ENCODE results near the gene OTUD7B. TPM values are rescaled to one million over a fixed set of nuclear protein-coding genes. Genes with fewer than 3 reads are reported as not detected.

Gene OTUD7B
- total and polyA plus RNA-seq, 2 of the 8 experiments (the other 6 are each of a cell fraction or from before 2014, with no cell fraction given) = 4.2 to 21.5 TPM

DNA sequence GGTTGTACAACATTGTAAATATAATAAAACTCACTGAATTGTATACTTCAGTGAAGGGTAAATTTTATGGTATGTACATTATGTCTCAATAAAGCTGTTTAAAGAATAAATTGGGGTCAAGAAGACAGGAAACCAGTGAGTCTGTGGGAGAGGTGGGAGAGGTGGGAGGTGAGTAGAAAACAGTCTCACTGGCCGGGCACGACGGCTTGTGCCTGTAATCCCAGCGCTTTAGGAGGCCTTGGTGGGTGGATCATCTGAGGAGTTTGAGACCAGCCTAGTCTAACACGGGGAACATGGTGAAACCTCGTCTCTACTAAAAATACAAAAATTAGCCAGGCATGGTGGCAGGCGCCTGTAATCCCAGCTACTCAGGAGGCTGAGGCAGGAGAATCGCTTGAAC, 78.1 kb downstream of the OTUD7B start:
- H2BK120ac ChIP-seq (replicated peaks; ENCODE audit: low read depth, low read length) = no peak overlapping the region
- FAIRE-seq (no peak), DNase-seq (ENCODE audit: low read depth in 1 of 2, low spot score in 2 of 2) (no peak)
- peaks cover 0 to 1% of the 10 kb centered on the region in 2 experiments; a peak in 1 of 4 replicates for H3K79me2 ChIP-seq (ENCODE audit: control insufficient read depth in 1 of 2, insufficient read depth in 2 of 2, low read length in 2 of 2)
- H3K18ac ChIP-seq (ENCODE audit: extremely low read depth, low read length) = no peak overlapping the region
- no peak overlapping the region for H2BK15ac ChIP-seq (ENCODE audit: low read length)
- H3K23me2 ChIP-seq (ENCODE audit: low read depth, low read length) = peaks cover 8% of the 10 kb centered on the region
- 90% methylated on average over 8 of the region's 8 CpGs; no CpG with 5 or more reads in 1 of the 2 experiments for WGBS, 2 experiments (ENCODE audit: extremely low coverage in 1 of 2, insufficient coverage in 1 of 2, insufficient read length in 1 of 2, insufficient replicate concordance in 2 of 2, low coverage in 1 of 2, low lambda C conversion rate in 2 of 2, missing lambda C conversion rate in 1 of 2)
- ChIA-PET CTCF (ENCODE audit: partially characterized antibody) (interaction anchor here (0.8 to 1.7 kb wide), 2 partner anchors 15 to 32 kb away, joined by 3 read pairs; no protein-coding TSS in a partner anchor), POLR2A (ENCODE audit: partially characterized antibody) (interaction anchor here (1.2 to 3.7 kb wide), 2 partner anchors 10 to 45 kb away, joined by 3 to 20 read pairs; a partner anchor contains a TSS)
- no peak overlapping the region for H3K14ac ChIP-seq (ENCODE audit: insufficient read length)
- H3K56ac ChIP-seq (replicated peaks; ENCODE audit: insufficient read length, low read depth, low read length) = no peak overlapping the region
- H4K5ac ChIP-seq (ENCODE audit: insufficient read length, low read depth, low read length) = no peak overlapping the region
- H2BK5ac ChIP-seq (ENCODE audit: low read depth, low read length) = no peak overlapping the region
- peaks cover 3 to 7% (median 5%) of the 10 kb centered on the region in 4 experiments; a peak in 5 of 7 replicates for H3K4me1 ChIP-seq (replicated peaks in 1 of 4; ENCODE audit: control insufficient read depth in 3 of 4, insufficient read depth in 4 of 4, low read length in 3 of 4)
- H3K79me1 ChIP-seq (ENCODE audit: low read depth, low read length) = no peaks in the 10 kb centered on the region; the same call in 1 of the 2 replicates
- no peak overlapping the region for H3K4me2 ChIP-seq (ENCODE audit: insufficient read depth in 1 of 2, low read depth in 2 of 2, low read length in 2 of 2)
- no peaks in the 10 kb centered on the region for H3K9me3 ChIP-seq (ENCODE audit: insufficient read depth in 2 of 2, low read depth in 1 of 2, low read length in 1 of 2)
- no peak overlapping the region for H2BK20ac ChIP-seq (ENCODE audit: low read length)
- H3K23ac ChIP-seq (ENCODE audit: insufficient read length) = no peak overlapping the region
- H2BK12ac ChIP-seq (ENCODE audit: low read depth, low read length) = no peak overlapping the region
- H3K27me3 ChIP-seq (replicated peaks in 1 of 4; ENCODE audit: control insufficient read depth in 3 of 4, extremely low read depth in 1 of 4, insufficient read depth in 3 of 4, low read length in 3 of 4) = no peaks in the 10 kb centered on the region
- H2AK5ac ChIP-seq (ENCODE audit: low read depth, low read length) = no peak overlapping the region
- no peak overlapping the region for H3K27ac ChIP-seq (ENCODE audit: low read depth, low read length)
- H3K4me3 ChIP-seq (ENCODE audit: extremely low read depth in 1 of 4, insufficient read depth in 2 of 4, low read depth in 3 of 4, low read length in 4 of 4) = no peak overlapping the region
- no peak overlapping the region for H2AFZ ChIP-seq (ENCODE audit: low read length)
- H3K4ac ChIP-seq (replicated peaks; ENCODE audit: insufficient read length, low read depth, low read length) = no peak overlapping the region
- H4K20me1 ChIP-seq (replicated peaks in 1 of 2; ENCODE audit: control insufficient read depth in 1 of 2, insufficient read depth in 2 of 2, low read length in 2 of 2) = no peaks in the 10 kb centered on the region
- H4K91ac ChIP-seq (replicated peaks; ENCODE audit: insufficient read length, low read length) = no peak overlapping the region
- H3K9ac ChIP-seq (replicated peaks in 1 of 4; ENCODE audit: extremely low read depth in 1 of 4, low read depth in 3 of 4, low read length in 3 of 4) = no peak overlapping the region
- TF ChIP-seq GTF2F1 (IDR thresholded peaks at IDR 0.05; ENCODE audit: borderline replicate concordance, low read depth, low read length) (no peak), RXRA (IDR thresholded peaks at IDR 0.05; ENCODE audit: insufficient read depth, low read depth, low read length) (no peak), HDAC6 (IDR thresholded peaks at IDR 0.05; ENCODE audit: low read depth, low read length) (no peak), CBX8 (IDR thresholded peaks at IDR 0.05; ENCODE audit: borderline replicate concordance, low read depth, low read length) (no peak), RNF2 (IDR thresholded peaks at IDR 0.05; ENCODE audit: borderline replicate concordance, low read depth, low read length, missing control alignments, poor library complexity, severe bottlenecking) (no peak), CREB1 (IDR thresholded peaks at IDR 0.05) (no peak), EZH2 (IDR thresholded peaks at IDR 0.05; ENCODE audit: low read depth, low read length, severe bottlenecking) (no peak), TCF12 (IDR thresholded peaks at IDR 0.05; ENCODE audit: low read depth, low read length) (no peak), TAF7 (optimal IDR thresholded peaks at IDR 0.05; ENCODE audit: borderline replicate concordance, low read depth, low read length) (no peak), EGR1 (IDR thresholded peaks at IDR 0.05; ENCODE audit: borderline replicate concordance, low read depth, low read length) (no peak), CHD2 (IDR thresholded peaks at IDR 0.05; ENCODE audit: low read length) (no peak), SIN3A (conservative IDR thresholded peaks at IDR 0.05 in 1 of 2, IDR thresholded peaks at IDR 0.05 in 1 of 2; ENCODE audit: low read depth in 1 of 2, low read length in 2 of 2) (no peak), SP1 (IDR thresholded peaks at IDR 0.05; ENCODE audit: low read depth, low read length) (no peak), SRF (IDR thresholded peaks at IDR 0.05; ENCODE audit: low read depth, low read length) (no peak)
- H3K36me3 ChIP-seq (ENCODE audit: control insufficient read depth in 2 of 4, insufficient read depth in 4 of 4, low read length in 3 of 4) = no peaks in the 10 kb centered on the region
- no peak overlapping the region for H4K8ac ChIP-seq (ENCODE audit: extremely low read depth, insufficient read depth, low read length)

Measured in H1 (cell line).